CMK (cell line): ENCODE results near the gene ANKRD11.
A peak's percentile ranks its signal among the peaks of the same experiment; 100 is the strongest.
"Not testable (repeated sequence)": the region's sequence is repeated elsewhere in the genome, so short reads cannot be mapped to it uniquely, and the experiment has no call there.

Experiments used
- DNase-seq: peaks from one replicate; pipeline ENCODE4 v3.0.0-alpha.2; 2010; ENCODE audit warnings: low read depth

ANKRD11 gene

GRCh38 chr16:89328412-89329400 lies 161.7 kb downstream of the ANKRD11 start:
- not testable (repeated sequence) for DNase-seq

DNA sequence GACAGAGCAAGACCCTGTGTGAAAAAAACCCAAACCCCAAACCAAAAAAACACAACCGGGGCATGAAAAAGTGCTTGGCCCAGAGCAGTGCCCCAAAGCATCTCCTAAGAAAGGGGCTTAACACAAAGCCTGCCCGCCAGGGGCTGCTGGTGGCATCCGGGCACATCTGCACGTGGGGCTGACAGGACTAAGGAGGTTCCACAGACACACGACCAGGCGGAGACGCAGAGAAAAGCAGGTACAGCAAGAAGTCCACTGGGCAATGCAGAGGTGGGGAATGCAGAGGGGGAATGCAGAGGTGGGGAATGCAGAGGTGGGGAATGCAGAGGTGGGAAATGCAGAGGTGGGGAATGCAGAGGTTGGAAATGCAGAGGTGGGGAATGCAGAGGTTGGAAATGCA lies 163.6 kb downstream of the ANKRD11 start:
- DNase-seq: no peak

DNA sequence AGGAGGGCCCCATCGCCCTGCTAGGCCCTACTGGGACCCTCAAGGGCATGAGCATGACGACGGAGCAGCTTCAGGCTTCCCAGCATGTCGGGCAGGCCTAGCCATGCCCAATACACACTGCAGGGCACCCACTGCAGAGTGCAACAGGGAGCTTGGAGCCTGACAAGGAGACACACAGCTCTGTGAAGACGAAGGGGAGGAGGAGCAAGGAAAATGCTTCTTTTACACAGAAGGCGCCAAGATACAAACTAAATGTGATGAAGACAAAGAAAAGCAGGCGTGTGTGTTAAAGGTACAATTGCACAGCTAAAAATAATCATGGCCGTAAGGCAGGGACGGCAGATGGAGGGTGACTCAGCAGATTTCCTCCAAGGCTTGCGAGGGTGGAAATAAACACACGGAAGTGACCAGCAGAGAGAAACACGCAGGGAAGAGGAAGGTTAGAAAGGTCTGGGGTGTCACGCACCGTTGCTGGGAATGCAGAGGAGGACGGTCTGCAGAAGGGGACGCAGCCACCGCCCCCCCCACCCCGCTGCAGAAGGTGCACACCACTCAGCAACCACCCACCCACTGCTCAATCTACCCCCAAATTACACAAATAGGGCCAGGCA lies 164.4 kb downstream of the ANKRD11 start:
- peak; percentile 68 for DNase-seq

- no peak for DNase-seq
These were observed 166.0 kb downstream of the ANKRD11 start for GRCh38 chr16:89324056-89325010.

- DNase-seq: no peak
These were observed 167.0 kb downstream of the ANKRD11 start for GRCh38 chr16:89323120-89323960.

- no peak for DNase-seq
These were observed 167.8 kb downstream of the ANKRD11 start for GRCh38 chr16:89322321-89323119.

DNA sequence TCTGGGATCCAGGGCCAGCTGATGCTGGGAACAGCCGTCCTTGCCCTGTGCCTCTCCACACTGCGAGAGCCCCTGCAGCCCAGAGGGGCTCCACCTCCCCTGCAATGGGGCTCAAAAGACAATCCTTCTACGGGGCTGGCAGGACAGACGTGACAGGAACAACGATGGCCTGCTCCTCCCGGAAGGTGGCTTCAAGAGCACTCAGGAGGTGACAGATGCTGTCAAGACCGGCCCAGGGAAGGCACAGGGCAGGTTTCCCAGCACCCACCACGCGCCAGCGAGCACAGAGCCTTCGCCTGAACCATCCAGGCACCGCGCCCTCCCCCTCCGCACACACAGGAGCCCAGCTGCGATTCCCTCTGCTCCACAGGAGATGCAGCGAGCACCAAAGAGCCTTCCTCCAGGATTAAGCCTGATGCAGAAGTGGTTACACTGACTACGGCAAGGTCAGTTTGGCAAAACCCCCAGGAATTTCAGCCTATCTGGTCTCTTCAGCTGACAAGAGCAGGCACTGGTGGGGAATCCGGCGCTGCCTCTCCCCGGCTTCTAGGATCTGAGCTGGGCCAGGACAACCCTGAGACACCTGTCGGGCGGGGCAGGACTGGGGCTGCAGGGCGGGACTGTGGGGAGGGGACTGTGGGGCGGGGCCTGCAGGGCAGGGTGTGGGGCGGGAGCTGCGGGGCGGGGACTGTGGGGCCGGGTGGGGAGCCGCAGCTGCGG lies 169.4 kb downstream of the ANKRD11 start:
- no peak for DNase-seq

DNA sequence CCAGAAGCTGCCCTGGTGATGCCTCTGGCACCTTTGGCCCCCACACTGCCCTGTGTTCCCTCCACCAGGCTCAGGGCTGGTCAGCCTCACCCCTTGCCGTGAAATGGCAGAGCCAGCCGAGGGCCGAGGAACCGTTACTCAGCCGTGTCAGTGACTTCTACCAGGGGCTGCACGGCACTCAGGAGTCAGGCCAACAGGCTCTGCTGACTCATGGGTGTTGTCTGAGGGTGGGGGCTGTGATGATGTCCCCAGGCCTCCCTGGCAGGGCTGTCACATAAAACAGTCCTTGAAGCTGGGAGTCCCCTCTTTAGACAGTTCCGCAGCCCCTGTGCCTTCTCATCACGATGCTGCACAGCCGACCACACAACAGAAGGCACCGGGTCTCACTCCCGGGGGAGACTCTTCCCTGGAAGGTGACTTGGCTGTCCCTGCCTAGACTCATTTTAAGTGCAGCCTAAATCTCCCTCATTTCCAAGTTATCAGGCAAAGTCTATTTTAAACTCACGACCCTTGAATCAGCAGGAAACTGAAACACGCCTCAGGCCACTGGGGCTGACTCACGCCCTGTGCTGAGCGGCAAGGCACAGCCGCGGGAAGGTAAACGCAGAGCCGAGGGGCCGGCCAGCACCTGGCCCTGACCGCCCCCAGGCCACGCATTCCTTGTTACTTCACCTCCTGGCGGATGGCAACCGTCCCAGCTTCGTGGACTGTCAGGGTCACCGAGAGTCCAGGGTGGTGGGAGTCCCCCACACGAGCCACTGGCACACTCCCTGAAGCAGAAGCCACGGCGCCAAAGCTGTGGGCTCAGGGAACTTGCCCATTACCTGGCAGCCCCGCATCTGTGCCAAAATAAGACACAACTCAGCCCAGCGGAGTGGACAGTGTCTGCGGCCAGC lies 170.2 kb downstream of the ANKRD11 start:
- DNase-seq: no peak

DNA sequence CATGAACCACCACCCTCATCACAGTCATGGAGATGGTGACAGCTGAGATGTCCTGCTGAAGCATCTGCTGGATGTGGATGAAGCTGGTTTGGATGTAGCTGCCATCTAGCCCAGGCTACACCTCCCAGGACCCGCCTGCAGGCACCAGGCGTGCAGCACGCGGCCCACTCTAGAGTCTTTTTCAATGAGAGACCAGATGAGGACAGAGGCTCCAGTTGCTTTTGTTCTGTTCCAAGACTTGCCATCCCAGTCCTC lies 170.8 kb downstream of the ANKRD11 start:
- no peak for DNase-seq

DNA sequence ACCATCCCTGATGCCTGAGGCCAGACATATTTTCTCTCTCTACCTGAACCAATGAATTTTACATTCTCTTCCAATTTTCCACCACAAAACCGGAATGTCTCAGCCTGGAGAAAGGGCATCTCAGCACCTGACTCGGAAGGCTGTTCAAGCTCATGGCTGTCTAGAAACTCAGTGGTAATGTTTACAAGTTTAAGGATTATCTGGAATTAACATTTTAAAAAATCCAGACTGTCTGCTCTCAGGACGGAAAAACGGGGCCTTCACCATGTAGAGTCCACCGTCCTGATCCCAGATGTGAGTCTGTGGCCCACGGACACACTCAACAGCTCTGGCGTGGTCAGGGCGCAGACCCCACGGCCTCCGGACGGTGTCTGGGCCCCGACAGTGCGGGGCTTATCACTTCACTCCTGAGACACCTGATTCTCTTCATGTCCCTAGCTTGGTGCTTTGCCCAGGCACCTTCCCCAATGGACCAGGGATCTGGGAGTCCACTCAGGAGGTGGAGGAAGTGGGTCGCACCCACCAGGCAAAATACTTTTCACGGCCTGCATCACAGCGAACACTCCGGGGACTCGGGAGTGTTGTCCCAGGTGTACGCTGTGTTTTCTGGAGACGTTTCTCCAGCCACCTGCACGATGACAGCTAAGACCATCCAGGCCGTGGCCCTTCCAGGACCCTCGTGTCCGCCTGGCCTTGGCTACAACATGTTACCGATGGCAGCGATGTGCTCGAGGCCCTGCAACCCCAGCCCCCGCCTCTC lies 171.3 kb downstream of the ANKRD11 start:
- no peak for DNase-seq

DNA sequence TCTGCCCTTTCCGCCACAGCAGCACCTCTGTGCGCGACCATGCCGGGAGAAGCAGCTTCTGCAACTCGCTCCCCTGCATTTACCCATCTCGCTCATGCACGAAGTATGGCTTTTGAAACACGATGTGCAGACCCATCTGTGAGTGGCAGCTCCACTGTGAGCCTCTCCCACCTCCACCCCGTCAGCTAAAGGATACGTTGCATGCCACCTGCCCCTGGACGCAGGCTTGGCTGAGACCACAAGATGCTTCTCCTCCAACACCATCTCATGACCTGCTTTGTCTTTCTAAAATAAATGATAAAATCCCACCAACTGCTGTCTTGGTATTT lies 172.0 kb downstream of the ANKRD11 start:
- DNase-seq: no peak

- DNase-seq: no peak
These were observed 172.5 kb downstream of the ANKRD11 start for GRCh38 chr16:89317729-89318429.

- no peak for DNase-seq
These were observed 173.2 kb downstream of the ANKRD11 start for GRCh38 chr16:89317101-89317671.

DNA sequence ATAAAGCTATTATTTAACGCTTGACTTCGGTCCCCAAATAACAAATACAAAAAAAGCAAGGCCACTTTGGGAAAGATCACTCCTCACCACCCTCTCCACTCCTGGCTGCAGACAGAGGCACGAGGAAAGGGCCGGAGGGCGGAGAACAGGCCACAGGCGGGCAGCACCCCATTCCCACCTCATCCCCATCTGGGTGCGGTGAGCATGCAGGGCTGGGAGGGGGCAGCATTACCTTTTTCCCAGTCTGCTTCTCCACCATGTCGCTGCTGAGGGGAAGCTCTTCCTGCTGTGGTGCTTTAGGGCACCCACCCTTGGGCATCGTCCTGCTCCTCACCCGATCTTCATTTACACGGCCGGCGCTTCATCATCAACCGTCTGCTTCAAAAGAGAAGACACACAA lies 173.7 kb downstream of the ANKRD11 start:
- DNase-seq: no peak

- peak; percentile 25 for DNase-seq
These were observed 174.4 kb downstream of the ANKRD11 start for GRCh38 chr16:89315791-89316581.

- DNase-seq: no peak
These were observed 175.1 kb downstream of the ANKRD11 start for GRCh38 chr16:89315271-89315670.

GRCh38 chr16:89314854-89315253 lies 175.5 kb downstream of the ANKRD11 start:
- DNase-seq: no peak
